ENCODE data around the gene SLC25A48. TPM values are rescaled to one million over a fixed set of nuclear protein-coding genes. Genes with fewer than 3 reads are reported as not detected.

Gene SLC25A48
- total RNA-seq, 2 donors from 2014 or later: 0.76 TPM; not detected in 1

DNA sequence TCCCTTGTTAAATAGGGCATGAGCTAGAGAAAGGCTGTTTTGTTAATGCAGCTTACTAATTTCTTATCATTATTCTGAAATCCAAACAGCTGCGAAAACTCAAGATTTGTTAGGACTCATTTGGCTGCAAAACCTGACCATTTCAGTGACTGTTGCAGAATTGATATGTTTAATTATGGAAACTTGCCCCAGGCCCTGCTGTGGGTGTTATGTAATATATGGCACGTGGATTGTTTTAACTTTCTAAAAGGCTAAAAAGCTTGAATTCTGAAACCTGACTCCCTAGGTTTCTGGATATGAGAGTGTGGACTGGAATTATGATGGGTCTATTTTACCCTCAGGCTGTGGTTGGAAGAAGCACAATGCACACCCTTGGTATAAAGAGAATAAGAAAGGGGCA, 56.8 kb downstream of the SLC25A48 start:
- no peak for DNase-seq
- intact Hi-C loops (cut with DNase I): no loop called here
- no peak for ATAC-seq

DNA sequence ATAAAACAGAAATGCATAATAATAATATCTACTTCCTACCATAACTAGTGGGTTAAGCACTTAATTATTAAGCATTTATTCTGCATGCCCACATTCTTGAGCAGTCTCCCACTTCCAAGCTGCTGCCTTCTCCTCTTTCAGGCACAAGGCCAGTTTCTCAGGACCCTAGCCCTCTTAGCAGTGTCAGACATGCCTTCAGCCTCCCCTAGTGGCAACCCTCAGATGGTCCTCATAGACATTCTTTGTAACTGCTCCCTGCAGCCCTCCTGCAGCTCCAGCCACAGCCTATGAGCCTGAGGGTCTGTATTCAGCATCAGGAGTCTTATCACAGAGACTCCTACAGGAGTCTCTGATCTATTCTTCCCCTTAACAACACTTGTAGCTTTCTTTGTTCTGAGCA, 57.3 kb downstream of the SLC25A48 start:
- ATAC-seq: no peak
- intact Hi-C loops (cut with DNase I): no loop called here

DNA sequence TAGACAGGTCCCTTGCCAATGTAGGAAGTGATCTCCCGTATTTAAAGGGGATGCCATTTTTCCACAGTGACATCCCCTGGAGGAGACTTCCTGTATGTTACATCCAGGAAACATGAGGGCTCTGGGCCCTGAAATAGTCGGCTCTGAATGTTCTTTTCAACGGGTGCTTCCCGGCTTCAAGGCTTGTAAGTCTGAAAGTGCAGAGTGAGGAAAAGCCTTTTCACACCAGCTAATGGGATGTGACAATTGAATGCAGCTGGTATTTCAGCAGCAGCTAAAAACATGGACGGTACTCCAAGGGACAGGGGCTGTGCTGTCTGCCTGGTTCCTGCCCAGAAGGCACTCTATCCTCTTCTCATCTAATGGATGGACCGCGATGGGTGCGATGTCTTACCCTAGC, 59.8 kb downstream of the SLC25A48 start:
- no peak for DNase-seq
- intact Hi-C loops (cut with DNase I): no loop called here
- ATAC-seq: no peak

More for the DNA sequence above, 57.3 kb downstream of the SLC25A48 start:
- no peak for DNase-seq

DNA sequence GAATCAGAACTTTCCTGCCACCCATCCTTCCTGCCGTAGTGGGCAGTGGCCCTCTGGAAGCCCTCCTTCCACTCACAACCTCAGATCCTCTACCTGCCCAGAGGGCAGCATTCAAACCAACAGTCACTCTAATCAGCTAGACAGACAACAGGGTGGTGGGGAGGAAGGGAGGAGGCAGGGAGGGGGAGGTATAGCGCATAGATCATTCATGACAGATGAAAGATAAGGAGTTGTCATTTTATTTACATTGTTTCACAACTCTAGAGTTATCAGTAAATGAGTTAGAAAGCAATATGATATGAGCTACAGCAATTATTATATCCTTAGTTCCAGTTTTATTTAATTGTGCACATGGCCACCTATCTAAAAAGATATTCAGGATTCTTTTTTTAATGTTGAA, 60.3 kb downstream of the SLC25A48 start:
- peak in 1 of 2 donors; percentile 20 for ATAC-seq
- no peak for DNase-seq
- intact Hi-C loops (cut with DNase I): no loop called here

DNA sequence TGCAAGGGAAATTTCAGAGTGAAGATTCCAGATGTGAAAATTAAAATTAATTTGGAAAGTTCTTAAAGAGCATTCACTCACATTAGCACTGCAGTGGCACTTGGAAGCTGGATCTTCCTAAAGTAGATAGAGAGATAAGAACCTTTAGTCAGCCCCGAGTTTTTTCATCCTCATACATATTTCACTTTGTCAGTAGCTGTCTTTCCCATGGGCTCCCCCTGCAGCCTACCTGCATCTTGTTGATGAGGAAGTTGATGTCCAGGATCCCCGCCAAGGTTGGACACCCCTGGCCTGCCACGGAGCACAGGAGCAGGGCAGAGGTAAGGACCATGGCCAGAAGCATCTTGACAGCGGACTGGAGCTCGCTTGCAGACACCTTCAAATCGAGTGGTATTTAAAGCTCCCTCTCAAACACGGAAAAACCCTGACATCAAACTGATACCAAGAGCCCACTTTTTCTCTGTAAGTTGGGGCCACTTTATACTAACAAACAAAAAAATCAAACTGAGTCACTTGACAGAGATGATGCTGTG, 61.1 kb downstream of the SLC25A48 start, which contains the start of gene IL9:
Gene IL9, minus strand, starts transcription at position 368 of the 533 bp plus-strand sequence. Its CDS starts 25 bp downstream, at position 343.
- intact Hi-C loops (cut with DNase I): no loop called here
- ATAC-seq (no peak), DNase-seq (no peak)

DNA sequence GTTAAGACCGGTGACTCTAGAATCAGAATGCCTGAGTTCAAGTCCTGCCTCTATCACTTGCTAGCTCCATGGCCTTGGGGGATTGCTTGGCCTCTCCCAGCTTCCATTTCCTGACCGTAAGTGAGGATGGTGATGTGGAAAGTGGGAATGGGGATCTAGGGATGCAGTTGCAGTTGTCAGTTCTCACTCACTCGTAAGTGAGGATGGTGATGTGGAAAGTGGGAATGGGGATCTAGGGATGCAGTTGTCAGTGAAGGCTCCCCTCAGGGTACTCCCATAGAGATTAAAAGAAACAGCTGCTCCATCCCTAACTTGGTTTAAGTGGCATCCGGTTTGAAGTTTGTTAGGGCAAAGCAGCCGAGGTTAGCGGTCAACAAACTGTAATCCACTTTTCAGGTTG, 64.2 kb downstream of the SLC25A48 start:
- ATAC-seq (no peak), DNase-seq (no peak)
- intact Hi-C loops (cut with DNase I): no loop called here

DNA sequence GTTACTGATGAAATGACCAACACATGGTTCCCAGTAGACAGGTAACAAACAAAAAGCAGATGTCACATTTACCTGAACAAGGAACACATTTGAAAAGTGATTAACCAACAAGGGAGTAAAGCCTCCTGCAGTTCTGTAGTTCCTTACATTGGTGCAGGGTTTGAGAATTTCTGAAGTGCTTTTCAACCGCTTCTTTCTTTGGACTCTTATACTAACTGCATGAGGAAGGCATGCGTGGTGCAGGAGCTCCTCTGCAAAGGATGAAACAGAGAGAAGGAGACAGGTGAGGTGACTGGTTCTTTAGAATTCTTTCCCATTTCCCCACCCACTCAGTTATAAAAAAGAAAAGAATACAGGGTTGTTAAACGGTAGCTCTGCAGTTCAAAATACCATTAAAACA, 65.8 kb downstream of the SLC25A48 start:
- DNase-seq: no peak
- intact Hi-C loops (cut with DNase I): no loop called here

DNA sequence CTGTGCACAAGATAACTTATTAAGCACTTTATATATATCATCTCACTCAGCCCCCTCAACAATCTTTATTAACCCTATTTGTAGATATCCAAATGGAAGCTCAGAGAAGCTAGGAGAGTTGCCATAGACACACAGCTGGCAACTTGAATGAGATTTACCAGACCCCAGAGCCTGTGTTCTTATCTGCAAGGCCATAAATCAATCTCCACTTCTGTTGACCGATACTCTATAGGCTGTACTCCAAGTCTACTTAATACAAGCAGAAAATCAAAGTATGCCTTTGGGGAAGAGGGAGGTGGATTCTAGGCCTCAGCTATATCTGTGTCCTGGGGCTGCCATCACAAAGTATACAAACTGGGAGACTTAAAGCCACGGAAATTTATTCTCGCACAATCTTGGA, 67.2 kb downstream of the SLC25A48 start:
- DNase-seq (no peak), ATAC-seq (no peak)
- intact Hi-C loops (cut with DNase I): no loop called here

More for the DNA sequence above, 65.8 kb downstream of the SLC25A48 start:
- ATAC-seq: no peak

DNA sequence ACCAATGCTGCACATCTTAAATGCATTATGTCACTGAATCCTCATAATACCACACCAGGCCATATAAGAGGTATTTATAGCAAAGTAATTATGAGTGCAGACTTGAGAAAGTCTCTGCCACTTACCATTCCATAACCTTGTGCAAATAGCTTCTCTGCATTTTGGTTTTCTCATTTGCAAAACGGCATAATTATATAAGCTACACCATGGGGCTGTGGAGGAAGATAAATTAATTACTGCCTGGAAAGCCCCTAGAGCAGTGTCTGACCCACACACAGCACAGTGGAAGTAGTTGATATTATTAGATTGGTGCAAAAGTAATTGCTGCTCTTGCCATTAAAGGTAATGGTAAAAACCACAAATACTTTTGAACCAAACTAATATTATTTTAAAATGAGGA, 70.7 kb downstream of the SLC25A48 start:
- ATAC-seq (no peak), DNase-seq (no peak)
- intact Hi-C loops (cut with DNase I): no loop called here

DNA sequence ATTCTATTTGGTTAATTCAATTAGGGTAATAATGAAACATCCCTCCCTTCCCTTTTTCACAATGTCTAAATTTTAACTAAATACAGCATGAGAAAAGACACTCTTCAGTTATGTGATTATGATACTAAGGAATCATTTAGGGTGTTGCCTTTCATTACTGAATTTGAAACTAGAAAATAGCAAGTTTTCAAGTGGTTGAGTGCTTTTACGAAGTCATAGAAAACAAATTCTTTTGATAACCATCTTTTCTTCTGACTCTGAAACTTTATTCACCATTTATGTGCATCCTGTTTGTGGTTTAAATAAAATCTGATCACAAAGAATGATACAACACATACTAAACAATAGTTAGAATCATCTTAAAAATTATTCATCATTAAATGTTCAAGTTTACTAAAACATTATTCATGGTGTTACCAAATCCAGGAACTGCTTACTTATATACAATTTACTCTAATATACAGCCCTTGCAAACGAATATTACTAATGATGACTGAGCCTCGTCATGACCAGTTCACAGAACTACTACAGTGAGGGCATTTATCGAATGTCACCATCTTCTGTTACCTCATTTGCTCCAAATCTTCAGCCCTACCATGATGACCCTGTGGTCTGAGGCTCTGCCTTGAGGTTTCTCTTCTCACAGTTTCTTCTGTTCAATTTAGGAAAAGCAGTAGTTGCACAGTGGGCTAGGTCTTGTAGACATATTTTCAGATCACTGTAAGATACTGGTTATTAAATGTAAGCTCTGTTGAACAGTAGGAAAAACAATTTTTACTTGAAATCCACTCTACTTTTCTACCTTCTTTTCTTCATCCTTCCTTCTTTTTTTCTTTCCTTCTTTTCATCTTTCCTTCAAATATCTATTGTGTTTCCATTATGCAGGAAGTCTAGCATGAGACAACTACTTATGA, 79.5 kb downstream of the SLC25A48 start:
- intact Hi-C loops (cut with DNase I): no loop called here
- DNase-seq (no peak), ATAC-seq (no peak)

DNA sequence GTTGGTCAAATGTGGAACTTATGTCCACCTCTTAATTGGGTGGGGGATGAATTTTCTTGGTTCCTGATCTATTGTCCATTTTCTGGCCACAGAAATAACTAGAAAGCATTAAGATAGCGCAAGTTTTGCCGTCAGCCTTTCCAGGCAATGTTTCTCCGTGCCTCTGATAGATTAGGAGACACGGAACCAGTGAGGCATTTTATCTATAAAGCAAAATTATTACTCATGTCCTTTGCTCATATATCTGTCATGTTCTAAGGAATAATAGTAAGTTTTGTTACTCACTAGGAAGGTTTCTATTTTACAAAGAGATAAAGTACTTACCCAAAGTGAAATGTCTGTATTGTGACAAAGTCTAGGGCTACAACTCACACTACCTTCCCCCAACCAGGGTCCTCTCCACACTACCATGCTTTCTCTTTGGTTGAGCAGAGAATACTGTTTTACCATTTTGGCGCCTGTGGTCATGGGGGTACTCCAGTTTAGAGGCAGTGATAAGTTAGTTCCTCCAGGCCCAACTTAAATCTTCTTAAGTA, 81.1 kb downstream of the SLC25A48 start:
- intact Hi-C loops (cut with DNase I): no loop called here
- ATAC-seq (no peak), DNase-seq (no peak)

DNA sequence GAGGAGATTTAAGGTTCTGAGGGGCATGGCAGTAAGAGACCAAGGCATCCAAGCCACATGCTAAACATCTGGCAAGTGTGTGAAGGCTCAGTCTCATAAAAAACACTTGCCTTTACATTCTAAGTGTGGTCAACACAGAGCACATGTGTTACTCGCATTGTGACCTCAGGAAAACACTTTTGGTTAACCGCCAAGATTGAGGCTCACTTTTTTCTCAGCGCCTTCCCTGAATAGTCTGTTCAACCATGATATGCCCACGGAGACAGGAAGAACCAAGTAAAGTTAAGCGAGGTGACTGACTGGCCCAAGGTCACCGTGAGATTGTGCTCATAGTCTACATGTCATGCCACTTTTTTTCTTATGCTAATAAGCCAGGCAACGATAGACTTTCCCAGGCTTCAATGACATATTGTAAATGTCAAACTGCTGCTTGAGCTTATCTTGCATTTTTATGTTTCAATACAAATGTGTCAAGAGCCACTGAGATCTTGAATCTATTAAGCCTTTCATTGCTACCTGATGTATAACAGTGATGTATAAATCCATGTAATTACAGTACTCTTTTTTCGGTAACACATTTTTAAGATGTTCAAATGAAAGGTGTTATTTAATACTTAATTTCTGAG, 82.3 kb downstream of the SLC25A48 start:
- no peak for ATAC-seq
- intact Hi-C loops (cut with DNase I): no loop called here
- DNase-seq: no peak

DNA sequence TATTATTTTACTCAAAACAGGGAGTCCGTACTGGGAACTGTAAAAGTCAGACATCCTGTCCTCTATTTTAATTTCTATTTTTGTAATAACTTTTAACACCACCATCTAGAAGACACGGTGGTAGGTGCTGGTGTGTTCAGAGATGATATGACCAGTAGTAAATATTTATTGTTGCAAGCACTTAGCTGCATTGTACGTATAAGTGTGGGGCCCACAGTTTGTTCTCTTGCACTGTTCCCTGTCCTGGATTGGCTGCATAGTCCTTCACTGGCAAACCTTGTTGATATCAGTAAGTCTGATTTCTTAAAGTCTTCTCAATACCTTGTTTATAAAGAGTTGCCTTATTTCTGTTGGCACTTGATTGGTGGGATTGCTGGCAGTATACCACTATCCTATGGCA, 85.7 kb downstream of the SLC25A48 start:
- intact Hi-C loops (cut with DNase I): no loop called here
- DNase-seq (no peak), ATAC-seq (no peak)

DNA sequence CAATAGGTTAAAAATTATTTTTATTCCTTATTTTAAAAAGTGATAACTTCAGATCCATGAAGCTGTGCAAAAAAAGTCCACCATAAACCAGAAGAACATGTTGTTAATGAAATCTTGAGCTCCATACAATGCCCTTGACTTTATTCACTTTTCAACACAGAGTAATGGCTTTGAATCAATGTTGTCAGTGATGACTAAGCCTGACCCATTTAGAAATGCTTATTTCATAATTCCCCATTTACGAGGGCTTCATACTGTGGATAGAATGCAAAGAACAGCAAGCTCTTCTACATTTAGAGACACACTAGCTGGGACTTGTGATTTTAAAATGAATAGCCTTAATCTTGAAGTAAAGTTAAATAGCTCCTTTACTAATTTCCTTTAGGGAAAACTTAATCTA, 86.9 kb downstream of the SLC25A48 start:
- ATAC-seq (peak in 1 of 2 donors; percentile 74), DNase-seq (no peak)
- intact Hi-C loops (cut with DNase I): no loop called here

DNA sequence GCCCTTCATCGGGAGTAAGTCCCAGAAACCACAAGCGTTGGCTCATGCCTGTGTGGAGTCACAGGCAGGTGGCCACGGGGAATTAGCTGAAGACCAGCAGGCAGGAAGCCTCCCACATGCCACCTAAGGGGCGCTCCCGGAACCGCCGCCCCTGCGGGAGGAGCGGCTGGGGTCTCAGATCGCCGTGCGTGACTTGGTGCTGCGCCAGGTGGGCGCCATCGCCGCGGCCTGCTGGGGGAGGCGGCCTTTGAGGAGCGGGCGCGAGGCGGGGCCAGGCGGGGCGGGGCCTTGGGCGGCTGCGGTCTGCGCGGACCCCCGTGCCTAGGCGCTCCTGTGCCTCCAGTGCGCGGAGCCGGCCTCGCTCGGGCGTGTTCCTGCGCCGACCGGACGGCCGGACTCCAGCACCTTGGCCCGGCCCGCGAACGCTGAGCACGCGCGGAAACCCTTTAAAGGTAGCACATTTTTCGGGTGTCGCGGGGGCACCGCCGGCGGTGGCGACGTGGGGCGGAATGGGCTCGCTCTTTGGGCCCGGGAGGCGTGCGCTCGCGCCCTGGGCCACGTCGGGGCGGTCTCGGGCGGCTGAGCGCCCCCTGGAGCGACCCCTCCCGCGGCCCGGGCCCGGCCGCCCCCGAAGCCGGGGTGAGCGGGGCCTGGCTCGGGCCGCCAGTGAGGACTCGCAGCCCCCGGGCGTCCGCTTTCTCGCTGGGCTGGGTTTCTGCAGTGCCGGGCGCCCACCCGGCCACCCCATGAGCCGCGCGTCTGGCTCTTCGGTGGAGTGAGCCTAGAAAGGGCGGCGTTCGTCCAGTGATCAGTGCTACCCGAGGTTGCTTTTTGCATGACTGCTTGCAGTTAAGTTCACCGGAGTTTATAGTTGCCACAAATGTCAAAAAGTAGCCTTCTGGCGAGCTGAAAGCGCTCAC, 95.8 kb downstream of the SLC25A48 start:
- intact Hi-C loops (cut with DNase I): no loop called here
- DNase-seq (no peak), ATAC-seq (no peak)

DNA sequence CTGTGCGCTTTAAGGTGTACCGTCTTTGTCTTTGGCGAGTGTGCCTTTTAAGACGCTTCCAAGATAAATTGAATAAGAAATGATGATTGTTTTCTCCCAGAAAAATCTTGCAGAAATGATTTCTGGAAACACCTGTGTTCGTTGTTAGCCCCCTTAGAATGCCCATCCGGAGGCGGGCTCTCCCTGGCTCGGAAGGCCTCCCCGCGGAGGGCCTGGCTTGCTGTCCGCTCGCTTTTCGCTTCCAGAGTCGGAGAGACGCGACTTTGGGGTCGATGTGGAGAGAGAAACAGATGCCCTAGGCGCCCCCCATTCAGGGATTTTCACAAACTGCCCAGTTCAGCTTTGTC, 96.5 kb downstream of the SLC25A48 start:
- ATAC-seq (no peak), DNase-seq (no peak)
- intact Hi-C loops (cut with DNase I): no loop called here

DNA sequence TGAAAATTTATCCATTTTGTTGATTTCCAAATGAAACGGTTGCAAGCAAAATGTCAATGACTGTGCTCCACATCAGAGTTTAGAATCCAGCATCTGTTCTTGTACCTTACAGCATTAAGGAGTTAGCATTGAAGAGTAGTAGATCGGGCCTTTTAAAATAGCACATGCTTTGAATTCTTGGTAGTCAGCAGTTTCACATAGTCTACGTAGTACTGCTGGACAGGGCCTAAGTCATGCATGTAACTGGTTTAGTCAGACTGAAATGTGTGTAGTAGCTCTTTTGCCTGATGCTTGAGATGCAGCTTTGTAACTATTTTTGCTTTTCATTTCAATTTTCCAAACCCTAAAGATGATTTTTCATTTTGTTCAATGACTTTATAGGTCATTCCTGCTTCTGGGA, 100.5 kb downstream of the SLC25A48 start:
- peak; percentile 38 to 63 for ATAC-seq

DNA sequence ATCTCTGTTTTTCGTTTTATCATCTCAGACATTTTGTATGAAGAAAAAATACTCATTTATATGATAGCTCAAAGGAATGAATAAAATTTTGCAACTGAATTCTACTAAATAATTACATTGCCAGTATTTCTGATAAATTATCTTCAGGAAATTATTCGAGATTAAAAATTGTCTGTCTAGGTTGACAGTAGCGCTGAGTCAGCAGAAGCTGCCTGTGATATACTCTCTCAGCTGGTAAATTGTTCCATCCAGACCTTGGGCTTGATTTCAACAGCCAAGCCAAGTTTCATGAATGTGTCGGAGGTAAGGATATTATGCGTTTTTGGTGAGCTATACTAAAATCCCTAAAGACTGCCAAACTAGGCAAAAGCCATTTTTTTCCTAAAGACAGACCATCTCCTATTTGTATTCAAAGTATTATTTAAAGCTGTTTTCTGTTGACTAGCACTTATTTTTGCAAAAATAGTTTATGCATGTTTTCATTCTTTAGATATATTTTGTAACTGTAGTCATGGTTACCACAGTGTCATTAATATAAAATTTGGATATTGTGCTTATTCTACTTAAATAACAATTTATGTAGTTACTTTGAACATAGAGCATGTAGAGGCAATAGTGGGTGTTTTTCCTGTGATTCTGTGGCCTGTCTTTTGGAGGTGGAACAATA, 102.9 kb downstream of the SLC25A48 start:
- ATAC-seq: no peak
- DNase-seq: no peak
- intact Hi-C loops (cut with DNase I): no loop called here

More for the DNA sequence above, 100.5 kb downstream of the SLC25A48 start:
- no peak for DNase-seq
- intact Hi-C loops (cut with DNase I): no loop called here

Data from left cardiac atrium (tissue), 4 donors.